Transverse colon (tissue), 4 donors: ENCODE measurements around the gene RBBP8NL. TPM values are rescaled to one million over a fixed set of nuclear protein-coding genes. Genes with fewer than 3 reads are reported as not detected.

Experiments
- DNase-seq: peaks from one replicate; pipeline ENCODE4 v3.0.0-alpha.2; 2019
- H3K27ac ChIP-seq, 4 donors: fragments of 200-600 bp; sonication (generic); 2 replicates each; pipeline ENCODE4 v1.5.1; 2016 to 2018; ENCODE audit warnings: inconsistent platforms in 4 of 4
- H3K27me3 ChIP-seq: fragments of 200-600 bp; sonication (generic); 2 replicates; pipeline ENCODE4 v1.5.1; 2017; ENCODE audit warnings: inconsistent platforms
- H3K36me3 ChIP-seq, 4 donors: fragments of 200-600 bp; sonication (generic); 2 replicates each; pipeline ENCODE4 v1.5.1; 2017 to 2019; ENCODE audit warnings: inconsistent platforms in 4 of 4
- H3K4me1 ChIP-seq, 4 donors: fragments of 200-600 bp; sonication (generic); 2 replicates each; pipeline ENCODE4 v1.5.1; 2017 to 2020; ENCODE audit warnings: inconsistent platforms in 4 of 4
- H3K4me3 ChIP-seq, 4 donors: fragments of 200-600 bp; sonication (generic); 1 replicate in 1 of 4; 2 replicates in 3 of 4; pipeline versions ENCODE4 v1.5.1 to v1.6.1; 2017 to 2019; ENCODE audit warnings: inconsistent platforms in 4 of 4
- H3K9me3 ChIP-seq, 2 donors: fragments of 200-600 bp; sonication (generic); 2 replicates each; pipeline ENCODE4 v1.5.1; 2017 to 2019; ENCODE audit warnings: inconsistent platforms in 2 of 2
- CTCF ChIP-seq, 5 experiments: fragments of 200-600 bp in 3 of 5; fragments of 450-650 bp in 2 of 5; sonication (generic) in 3 of 5; IDR thresholded peaks; 1 replicate in 2 of 5; 2 replicates in 3 of 5; pipeline ENCODE4 v1.5.1; 2016 to 2017; ENCODE audit warnings: antibody characterized with exemption in 5 of 5, inconsistent platforms in 3 of 5, mild to moderate bottlenecking in 2 of 5, moderate library complexity in 1 of 5
- EP300 ChIP-seq: sonication (generic); formaldehyde crosslinking; IDR thresholded peaks from one replicate; pipeline ENCODE4 v1.6.1; 2017; ENCODE audit warnings: antibody characterized with exemption, low read depth
- POLR2A ChIP-seq: fragments of 450-650 bp; IDR thresholded peaks from one replicate; pipeline ENCODE4 v1.6.1; 2016; ENCODE audit warnings: antibody characterized with exemption, mild to moderate bottlenecking, moderate library complexity
- POLR2AphosphoS5 ChIP-seq, 3 donors: sonication (generic); formaldehyde crosslinking; IDR thresholded peaks; one replicate each; pipeline ENCODE4 v1.6.1; 2016; ENCODE audit warnings: antibody characterized with exemption in 3 of 3
- WGBS, 2 donors: methylation state at CpG; one replicate each; pipeline ENCODE4 v1.1.5; 2018; ENCODE audit warnings: low coverage in 1 of 2; 5-methylcytosine and 5-hydroxymethylcytosine counted together
- in situ Hi-C, 4 donors: fragments of 200-750 bp; cut with MboI; loops; one replicate each; pipeline versions ENCODE4 v1.15.0 to v1.15.1; 2017; ENCODE audit warnings: low sequenced_read_pairs in 3 of 4, low pct_ligation_motif_present in 1 of 4, low pct_unique_long_range_greater_than_20kb in 1 of 4
- intact Hi-C: fragments of 100-400 bp; cut with DNase I; formaldehyde crosslinking; loops from one replicate; pipeline ENCODE4 v1.15.1; 2023; ENCODE audit warnings: low total_unique reads
- total RNA-seq, 4 donors: library from RNA; depleted of rRNA; stranded (reverse); fragments of >200 nt; gene quantifications; one replicate each; pipeline ENCODE4 v1.1.0, GENCODE V29; 2016

RBBP8NL gene
- total RNA-seq, 4 donors from 2014 or later: 0.75 to 9.4 (median 4.3) TPM

- no peak overlapping the region for H3K4me3 ChIP-seq
- no peaks in the 10 kb centered on the region for H3K36me3 ChIP-seq
- H3K9me3 ChIP-seq: no peaks in the 10 kb centered on the region
- peaks cover 17 to 27% (median 25%) of the 10 kb centered on the region in 4 donors for H3K4me1 ChIP-seq
- TF ChIP-seq CTCF (IDR thresholded peaks at IDR 0.05) (no peak), POLR2AphosphoS5 (IDR thresholded peaks at IDR 0.05) (no peak), EP300 (no peak), POLR2A (no peak)
- DNase-seq: no peak
- intact Hi-C loops (no loop called here), in situ Hi-C loops (no loop called here)
- WGBS, 2 donors: 92 to 96% methylated on average over 2 to 9 of the region's 9 CpGs
- H3K27me3 ChIP-seq: no peaks in the 10 kb centered on the region
- H3K27ac ChIP-seq: no peak overlapping the region
These were observed 23.1 kb downstream of the RBBP8NL start for GRCh38 chr20:62404112-62404665.

- Histone ChIP-seq H3K4me1 (peaks cover 16 to 25% (median 23%) of the 10 kb centered on the region in 4 donors), H3K27ac (no peak overlapping the region), H3K36me3 (no peaks in the 10 kb centered on the region), H3K27me3 (no peaks in the 10 kb centered on the region), H3K4me3 (no peak overlapping the region), H3K9me3 (no peaks in the 10 kb centered on the region)
- in situ Hi-C loops: no loop called here
- WGBS, 2 donors: 87% methylated on average over 13 of the region's 13 CpGs; no CpG with 5 or more reads in 1 of the 2 donors
- intact Hi-C loops: no loop called here
- TF ChIP-seq EP300: no peak
- no peak for TF ChIP-seq POLR2AphosphoS5 (IDR thresholded peaks at IDR 0.05)
- TF ChIP-seq CTCF (IDR thresholded peaks at IDR 0.05): no peak
- no peak for TF ChIP-seq POLR2A
- DNase-seq: no peak
These were observed 24.0 kb downstream of the RBBP8NL start for GRCh38 chr20:62403331-62403730.

GRCh38 chr20:62402456-62403150 is 24.7 kb downstream of the RBBP8NL start:
- Histone ChIP-seq H3K27me3 (no peaks in the 10 kb centered on the region), H3K36me3 (no peaks in the 10 kb centered on the region), H3K4me1 (peaks cover 10 to 18% (median 16%) of the 10 kb centered on the region in 4 donors), H3K4me3 (no peak overlapping the region), H3K9me3 (no peaks in the 10 kb centered on the region), H3K27ac (no peak overlapping the region)
- in situ Hi-C loops (no loop called here), intact Hi-C loops (no loop called here)
- DNase-seq: no peak
- 96% methylated on average over 22 of the region's 23 CpGs; no CpG with 5 or more reads in 1 of the 2 donors for WGBS, 2 donors
- TF ChIP-seq EP300: no peak
- no peak for TF ChIP-seq CTCF (IDR thresholded peaks at IDR 0.05)
- no peak for TF ChIP-seq POLR2AphosphoS5 (IDR thresholded peaks at IDR 0.05)
- no peak for TF ChIP-seq POLR2A

- H3K36me3 ChIP-seq: no peaks in the 10 kb centered on the region
- TF ChIP-seq POLR2AphosphoS5 (IDR thresholded peaks at IDR 0.05) (no peak), CTCF (IDR thresholded peaks at IDR 0.05) (no peak), EP300 (no peak), POLR2A (no peak)
- DNase-seq: no peak
- in situ Hi-C loops: no loop called here
- no peak overlapping the region for H3K4me3 ChIP-seq
- no peaks in the 10 kb centered on the region for H3K9me3 ChIP-seq
- no peak overlapping the region for H3K27ac ChIP-seq
- WGBS, 2 donors: 87% methylated on average over 21 of the region's 21 CpGs; no CpG with 5 or more reads in 1 of the 2 donors
- peaks cover 6 to 11% (median 9%) of the 10 kb centered on the region in 4 donors for H3K4me1 ChIP-seq
- intact Hi-C loops: no loop called here
- no peaks in the 10 kb centered on the region for H3K27me3 ChIP-seq
These were observed 26.0 kb downstream of the RBBP8NL start for GRCh38 chr20:62401331-62401779.
